HEK293 (cell line): ENCODE results near the gene HOXD10.

Source experiments
- CTCF ChIA-PET: fragments of 350-600 bp; formaldehyde crosslinking; extraction: SDS; loops from one replicate; lab custom pipeline; 2021; ENCODE audit warnings: antibody characterized with exemption; lab: Yijun Ruan, JAX
- POLR2A ChIA-PET: fragments of 300-600 bp; formaldehyde crosslinking; extraction: SDS; loops from one replicate; lab custom pipeline; 2020; ENCODE audit warnings: antibody characterized with exemption, inconsistent platforms; lab: Yijun Ruan, JAX
- H3K27ac ChIP-seq: fragments of 200-500 bp; sonication (Bioruptor generic); 2 replicates; pipeline ENCODE4 v1.5.1; 2014; ENCODE audit warnings: low read depth, low read length, control low read depth, inconsistent platforms; ENCODE audit errors: extremely low read depth
- H3K36me3 ChIP-seq, 2 experiments: fragments of 200-500 bp in 1 of 2; sonication (Bioruptor generic) in 1 of 2; 1 replicate in 1 of 2; 2 replicates in 1 of 2; pipeline ENCODE4 v1.5.1; 2014 to 2017; ENCODE audit warnings: inconsistent platforms in 2 of 2, low read length in 2 of 2; ENCODE audit not compliant: control insufficient read depth in 2 of 2, insufficient read depth in 1 of 2
- H3K4me1 ChIP-seq: fragments of 200-500 bp; sonication (Bioruptor generic); 2 replicates; pipeline ENCODE4 v1.5.1; 2014; ENCODE audit warnings: mild to moderate bottlenecking, low read length, inconsistent platforms; ENCODE audit not compliant: control insufficient read depth, insufficient read depth
- H3K4me3 ChIP-seq: 2 replicates; pipeline ENCODE4 v1.5.1; 2011; ENCODE audit warnings: low read depth, mild to moderate bottlenecking, control low read depth, low read length, moderate library complexity
- H3K9me3 ChIP-seq: fragments of 200-500 bp; sonication (Bioruptor generic); 2 replicates; pipeline ENCODE4 v1.5.1; 2014; ENCODE audit warnings: low read depth, low read length, inconsistent platforms; ENCODE audit not compliant: control insufficient read depth, insufficient read depth
- REPIN1 ChIP-seq: fragments of 450-650 bp; formaldehyde crosslinking; IDR thresholded peaks from 2 replicates; pipeline ENCODE4 v1.5.1; 2017; ENCODE audit warnings: missing biosample characterization, missing genetic modification characterization, low read depth
- SCRT1 ChIP-seq: fragments of 450-650 bp; formaldehyde crosslinking; IDR thresholded peaks from 2 replicates; pipeline ENCODE4 v1.5.1; 2016; ENCODE audit warnings: missing biosample characterization, missing genetic modification characterization, borderline replicate concordance
- YY1 ChIP-seq: fragments of 450-650 bp; formaldehyde crosslinking; IDR thresholded peaks from 2 replicates; pipeline ENCODE4 v1.5.1; 2018; ENCODE audit warnings: missing biosample characterization, missing genetic modification characterization
- ZBTB44 ChIP-seq: fragments of 450-650 bp; IDR thresholded peaks from 2 replicates; pipeline ENCODE4 v1.5.1; 2018; ENCODE audit warnings: missing biosample characterization, mild to moderate bottlenecking, missing genetic modification characterization
- ZBTB6 ChIP-seq: fragments of 450-650 bp; formaldehyde crosslinking; IDR thresholded peaks from 2 replicates; pipeline ENCODE4 v1.5.1; 2017; ENCODE audit warnings: missing biosample characterization, missing genetic modification characterization
- ZNF214 ChIP-seq: fragments of 450-650 bp; formaldehyde crosslinking; IDR thresholded peaks from 2 replicates; pipeline ENCODE4 v1.5.1; 2017; ENCODE audit warnings: missing biosample characterization, mild to moderate bottlenecking, missing genetic modification characterization, borderline replicate concordance
- ZNF280D ChIP-seq: fragments of 450-650 bp; formaldehyde crosslinking; IDR thresholded peaks from 2 replicates; pipeline ENCODE4 v1.5.1; 2016; ENCODE audit warnings: missing biosample characterization, missing genetic modification characterization
- ZNF302 ChIP-seq: fragments of 450-650 bp; formaldehyde crosslinking; IDR thresholded peaks from 2 replicates; pipeline ENCODE4 v1.5.1; 2016; ENCODE audit warnings: missing biosample characterization, missing genetic modification characterization, low read depth
- ZNF311 ChIP-seq: fragments of 450-650 bp; formaldehyde crosslinking; IDR thresholded peaks from 2 replicates; pipeline ENCODE4 v1.5.1; 2017; ENCODE audit warnings: missing biosample characterization, missing genetic modification characterization, borderline replicate concordance
- ZNF398 ChIP-seq: fragments of 450-650 bp; formaldehyde crosslinking; IDR thresholded peaks from 2 replicates; pipeline ENCODE4 v1.5.1; 2017; ENCODE audit warnings: missing biosample characterization, missing genetic modification characterization
- ZNF416 ChIP-seq: fragments of 450-650 bp; formaldehyde crosslinking; IDR thresholded peaks from 2 replicates; pipeline ENCODE4 v1.5.1; 2016; ENCODE audit warnings: missing biosample characterization, missing genetic modification characterization
- ZNF473 ChIP-seq: fragments of 450-650 bp; formaldehyde crosslinking; IDR thresholded peaks from 2 replicates; pipeline ENCODE4 v1.5.1; 2017; ENCODE audit warnings: missing biosample characterization, missing genetic modification characterization
- ZNF488 ChIP-seq: fragments of 450-650 bp; formaldehyde crosslinking; IDR thresholded peaks from 2 replicates; pipeline ENCODE4 v1.5.1; 2016; ENCODE audit warnings: missing biosample characterization, missing genetic modification characterization
- ZNF560 ChIP-seq: fragments of 450-650 bp; formaldehyde crosslinking; IDR thresholded peaks from 2 replicates; pipeline ENCODE4 v1.5.1; 2017; ENCODE audit warnings: missing biosample characterization, missing genetic modification characterization, borderline replicate concordance
- ZNF623 ChIP-seq: fragments of 450-650 bp; formaldehyde crosslinking; IDR thresholded peaks from 2 replicates; pipeline ENCODE4 v1.5.1; 2016; ENCODE audit warnings: missing biosample characterization, missing genetic modification characterization
- ZNF626 ChIP-seq: fragments of 450-650 bp; sonication (Bioruptor Pico); formaldehyde crosslinking; IDR thresholded peaks from 2 replicates; pipeline ENCODE4 v1.5.1; 2018; ENCODE audit warnings: missing biosample characterization, missing genetic modification characterization, inconsistent platforms
- ZNF747 ChIP-seq: fragments of 450-650 bp; formaldehyde crosslinking; IDR thresholded peaks from 2 replicates; pipeline ENCODE4 v1.5.1; 2016; ENCODE audit warnings: missing biosample characterization, missing genetic modification characterization
- ZNF843 ChIP-seq: fragments of 450-650 bp; formaldehyde crosslinking; IDR thresholded peaks from 2 replicates; pipeline ENCODE4 v1.5.1; 2016; ENCODE audit warnings: missing biosample characterization, missing genetic modification characterization
- TF ChIP-seq, protein P1 (sequence below): fragments of 450-650 bp; formaldehyde crosslinking; IDR thresholded peaks from 2 replicates; pipeline ENCODE4; 2016; ENCODE audit warnings: missing biosample characterization, missing genetic modification characterization

Gene HOXD10

GRCh38 chr2:176072292-176072669 is 44.3 kb upstream of the HOXD10 start:
- Histone ChIP-seq H3K36me3 (no peaks in the 10 kb centered on the region), H3K4me3 (no peak overlapping the region), H3K9me3 (no peaks in the 10 kb centered on the region), H3K27ac (no peak overlapping the region), H3K4me1 (no peaks in the 10 kb centered on the region)
- no peak for TF ChIP-seq ZNF626
- TF ChIP-seq, protein P1, sequence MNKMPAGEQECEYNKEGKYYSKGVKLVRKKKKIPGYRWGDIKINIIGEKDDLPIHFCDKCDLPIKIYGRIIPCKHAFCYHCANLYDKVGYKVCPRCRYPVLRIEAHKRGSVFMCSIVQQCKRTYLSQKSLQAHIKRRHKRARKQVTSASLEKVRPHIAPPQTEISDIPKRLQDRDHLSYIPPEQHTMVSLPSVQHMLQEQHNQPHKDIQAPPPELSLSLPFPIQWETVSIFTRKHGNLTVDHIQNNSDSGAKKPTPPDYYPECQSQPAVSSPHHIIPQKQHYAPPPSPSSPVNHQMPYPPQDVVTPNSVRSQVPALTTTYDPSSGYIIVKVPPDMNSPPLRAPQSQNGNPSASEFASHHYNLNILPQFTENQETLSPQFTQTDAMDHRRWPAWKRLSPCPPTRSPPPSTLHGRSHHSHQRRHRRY (tag by site-specific recombination): no peak
- TF ChIP-seq ZNF302 (tag by site-specific recombination): no peak
- no peak for TF ChIP-seq ZNF398 (tag by site-specific recombination)
- no peak for TF ChIP-seq ZNF488 (tag by site-specific recombination)
- no peak for TF ChIP-seq REPIN1 (tag by site-specific recombination)
- TF ChIP-seq ZNF560 (tag by site-specific recombination): no peak
- TF ChIP-seq ZNF416 (tag by site-specific recombination): no peak
- TF ChIP-seq ZNF843 (tag by site-specific recombination): no peak
- TF ChIP-seq ZNF473: no peak
- TF ChIP-seq ZBTB6: no peak
- no peak for TF ChIP-seq SCRT1 (tag by site-specific recombination)
- no peak for TF ChIP-seq ZNF623 (tag by site-specific recombination)
- TF ChIP-seq ZBTB44: no peak
- TF ChIP-seq YY1 (tag by site-specific recombination): no peak
- TF ChIP-seq ZNF214: no peak
- no peak for TF ChIP-seq ZNF280D (tag by site-specific recombination)
- no peak for TF ChIP-seq ZNF747 (tag by site-specific recombination)
- TF ChIP-seq ZNF311 (tag by site-specific recombination): no peak
- ChIA-PET POLR2A (no interaction called here), CTCF (no interaction called here)
